ENCODE results near the gene FLII. TPM values are rescaled to one million over a fixed set of nuclear protein-coding genes. Genes with fewer than 3 reads are reported as not detected.

Gene FLII
- total RNA-seq, 3 donors from 2014 or later: 278 to 319 (median 316) TPM

GRCh38 chr17:18197535-18198194 lies 60.9 kb downstream of the FLII start:
- no peak for TF ChIP-seq CTCF (IDR thresholded peaks at IDR 0.05)
- intact Hi-C loops (cut with DNase I, micrococcal nuclease): loop anchor here in 1 of 2 donors (10.0 kb wide), 1 partner anchor 53 kb away; no protein-coding TSS in a partner anchor
- no peaks in the 10 kb centered on the region for H3K9me3 ChIP-seq
- ATAC-seq (no peak), DNase-seq (no peak)
- H3K4me1 ChIP-seq (ENCODE audit: low read depth): peaks cover 4% of the 10 kb centered on the region
- H3K36me3 ChIP-seq (ENCODE audit: low read depth): peaks cover 7% of the 10 kb centered on the region
- H3K4me3 ChIP-seq: no peak overlapping the region

GRCh38 chr17:18195246-18195645 lies 63.3 kb downstream of the FLII start:
- Histone ChIP-seq H3K4me1 (ENCODE audit: low read depth) (peaks cover 18% of the 10 kb centered on the region), H3K9me3 (no peaks in the 10 kb centered on the region), H3K36me3 (ENCODE audit: low read depth) (peaks cover 7% of the 10 kb centered on the region), H3K4me3 (no peak overlapping the region)
- ATAC-seq (no peak), DNase-seq (no peak)
- TF ChIP-seq CTCF (IDR thresholded peaks at IDR 0.05): no peak
- intact Hi-C loops (cut with DNase I, micrococcal nuclease): loop anchor here in 1 of 2 donors (10.0 kb wide), 1 partner anchor 50 kb away; no protein-coding TSS in a partner anchor

Other genes with a start within 250 kb of the FLII start
- gene ATPAF2, start 219.6 kb downstream of the FLII start, total RNA-seq: 10 to 100 TPM; 26.0 to 33.9 (median 27.2) TPM
- 10 to 100 TPM in 1 of 3 donors, 1 to 10 TPM in 2; 5.8 to 24.4 (median 5.8) TPM for gene GID4, start 219.3 kb downstream of the FLII start, total RNA-seq
- gene DRG2, start 170.8 kb downstream of the FLII start, total RNA-seq: 10 to 100 TPM; 28.9 to 32.8 (median 32.6) TPM
- 1 to 10 TPM in 2 of 3 donors, under 1 TPM in 1; 0.60 to 2.0 (median 1.2) TPM for gene MYO15A, start 150.0 kb downstream of the FLII start, total RNA-seq
- 100 to 1,000 TPM in 1 of 3 donors, 10 to 100 TPM in 2; 70.7 to 151 (median 75.6) TPM for gene ALKBH5, start 74.9 kb downstream of the FLII start, total RNA-seq
- 10 to 100 TPM in 2 of 3 donors, 1 to 10 TPM in 1; 6.7 to 15.1 (median 10.3) TPM for gene LLGL1, start 33.1 kb downstream of the FLII start, total RNA-seq
- gene MIEF2, start 1.9 kb upstream of the FLII start, total RNA-seq: 10 to 100 TPM; 13.4 to 20.7 (median 16.4) TPM
- gene TOP3A, start 56.3 kb upstream of the FLII start, total RNA-seq: 10 to 100 TPM; 27.9 to 39.8 (median 30.1) TPM
- gene SMCR8, start 56.6 kb upstream of the FLII start, total RNA-seq: 10 to 100 TPM; 20.1 to 24.1 (median 21.9) TPM
- 10 to 100 TPM; 30.0 to 49.3 (median 30.9) TPM for gene SHMT1, start 104.8 kb upstream of the FLII start, total RNA-seq
- under 1 TPM in 2 of 3 donors, not detected in 1; 0.13 to 0.23 TPM for gene EVPLL, start 119.0 kb upstream of the FLII start, total RNA-seq
- 10 to 100 TPM; 23.7 to 91.5 (median 53.9) TPM for gene LGALS9C, start 218.1 kb upstream of the FLII start, total RNA-seq

Measured in mucosa of descending colon (tissue), 3 donors.